Measurements from ENCODE around the gene CELA3A.

Gene CELA3A

DNA sequence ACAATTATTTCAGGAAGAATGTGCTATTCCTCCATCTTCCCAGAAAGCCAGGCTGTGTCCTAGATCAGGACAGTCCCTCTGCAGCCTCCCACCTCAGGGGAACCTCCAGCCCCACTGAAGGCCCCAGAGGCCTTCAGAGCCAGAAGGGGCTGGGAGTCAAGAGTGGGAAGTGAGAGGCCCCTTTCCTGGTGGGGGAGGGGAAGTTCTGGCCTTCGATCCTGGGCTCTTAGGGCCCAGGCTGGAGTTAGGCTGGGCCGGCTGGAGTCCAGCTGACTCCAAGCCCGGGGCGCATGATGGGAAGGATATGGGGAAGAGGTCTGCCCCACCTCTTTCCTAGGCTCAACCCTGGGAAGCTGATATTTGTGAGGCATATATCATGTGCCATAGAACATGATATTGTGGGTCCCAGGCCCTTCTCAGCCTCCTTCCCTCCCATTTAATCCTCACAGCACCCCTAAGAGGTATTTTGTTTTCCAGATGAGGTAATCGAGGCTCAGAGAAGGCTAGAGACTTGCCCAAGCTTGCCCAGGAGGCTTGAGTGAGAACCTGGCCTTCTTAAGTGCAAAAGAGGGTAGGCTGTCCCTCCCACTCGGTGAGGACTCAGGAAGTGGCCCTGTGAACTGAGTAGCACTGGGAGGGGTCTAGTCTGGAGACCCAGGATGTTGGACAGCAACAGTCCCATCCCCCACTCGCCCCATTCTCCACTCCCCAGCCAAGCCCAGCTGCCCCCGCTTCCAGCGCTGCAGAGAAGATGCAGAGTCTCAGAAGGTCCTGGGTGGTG is 45.8 kb upstream of the CELA3A start:
- TF ChIP-seq, protein P1, sequence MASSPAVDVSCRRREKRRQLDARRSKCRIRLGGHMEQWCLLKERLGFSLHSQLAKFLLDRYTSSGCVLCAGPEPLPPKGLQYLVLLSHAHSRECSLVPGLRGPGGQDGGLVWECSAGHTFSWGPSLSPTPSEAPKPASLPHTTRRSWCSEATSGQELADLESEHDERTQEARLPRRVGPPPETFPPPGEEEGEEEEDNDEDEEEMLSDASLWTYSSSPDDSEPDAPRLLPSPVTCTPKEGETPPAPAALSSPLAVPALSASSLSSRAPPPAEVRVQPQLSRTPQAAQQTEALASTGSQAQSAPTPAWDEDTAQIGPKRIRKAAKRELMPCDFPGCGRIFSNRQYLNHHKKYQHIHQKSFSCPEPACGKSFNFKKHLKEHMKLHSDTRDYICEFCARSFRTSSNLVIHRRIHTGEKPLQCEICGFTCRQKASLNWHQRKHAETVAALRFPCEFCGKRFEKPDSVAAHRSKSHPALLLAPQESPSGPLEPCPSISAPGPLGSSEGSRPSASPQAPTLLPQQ (tag by site-specific recombination; IDR thresholded peaks at IDR 0.05): peak; percentile 87
- TF ChIP-seq ZNF140 (tag by site-specific recombination; IDR thresholded peaks at IDR 0.05) (no peak), ZFP69B (tag by site-specific recombination; IDR thresholded peaks at IDR 0.05) (0 out of 2 replicates have a peak, but pooled peaks have one; percentile 54), FEZF1 (tag by site-specific recombination; IDR thresholded peaks at IDR 0.05) (no peak), ZBTB1 (tag by site-specific recombination; IDR thresholded peaks at IDR 0.05) (no peak), SP7 (tag by site-specific recombination; IDR thresholded peaks at IDR 0.05) (0 out of 2 replicates have a peak, but pooled peaks have one; percentile 22), ZNF629 (tag by site-specific recombination; IDR thresholded peaks at IDR 0.05) (0 out of 2 replicates have a peak, but pooled peaks have one; percentile 19), ZFP3 (tag by site-specific recombination; IDR thresholded peaks at IDR 0.05; ENCODE audit: low read depth) (no peak)
- TF ChIP-seq, protein P2, sequence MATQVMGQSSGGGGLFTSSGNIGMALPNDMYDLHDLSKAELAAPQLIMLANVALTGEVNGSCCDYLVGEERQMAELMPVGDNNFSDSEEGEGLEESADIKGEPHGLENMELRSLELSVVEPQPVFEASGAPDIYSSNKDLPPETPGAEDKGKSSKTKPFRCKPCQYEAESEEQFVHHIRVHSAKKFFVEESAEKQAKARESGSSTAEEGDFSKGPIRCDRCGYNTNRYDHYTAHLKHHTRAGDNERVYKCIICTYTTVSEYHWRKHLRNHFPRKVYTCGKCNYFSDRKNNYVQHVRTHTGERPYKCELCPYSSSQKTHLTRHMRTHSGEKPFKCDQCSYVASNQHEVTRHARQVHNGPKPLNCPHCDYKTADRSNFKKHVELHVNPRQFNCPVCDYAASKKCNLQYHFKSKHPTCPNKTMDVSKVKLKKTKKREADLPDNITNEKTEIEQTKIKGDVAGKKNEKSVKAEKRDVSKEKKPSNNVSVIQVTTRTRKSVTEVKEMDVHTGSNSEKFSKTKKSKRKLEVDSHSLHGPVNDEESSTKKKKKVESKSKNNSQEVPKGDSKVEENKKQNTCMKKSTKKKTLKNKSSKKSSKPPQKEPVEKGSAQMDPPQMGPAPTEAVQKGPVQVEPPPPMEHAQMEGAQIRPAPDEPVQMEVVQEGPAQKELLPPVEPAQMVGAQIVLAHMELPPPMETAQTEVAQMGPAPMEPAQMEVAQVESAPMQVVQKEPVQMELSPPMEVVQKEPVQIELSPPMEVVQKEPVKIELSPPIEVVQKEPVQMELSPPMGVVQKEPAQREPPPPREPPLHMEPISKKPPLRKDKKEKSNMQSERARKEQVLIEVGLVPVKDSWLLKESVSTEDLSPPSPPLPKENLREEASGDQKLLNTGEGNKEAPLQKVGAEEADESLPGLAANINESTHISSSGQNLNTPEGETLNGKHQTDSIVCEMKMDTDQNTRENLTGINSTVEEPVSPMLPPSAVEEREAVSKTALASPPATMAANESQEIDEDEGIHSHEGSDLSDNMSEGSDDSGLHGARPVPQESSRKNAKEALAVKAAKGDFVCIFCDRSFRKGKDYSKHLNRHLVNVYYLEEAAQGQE (tag by site-specific recombination; IDR thresholded peaks at IDR 0.05): peak; percentile 66
- TF ChIP-seq, protein P3, sequence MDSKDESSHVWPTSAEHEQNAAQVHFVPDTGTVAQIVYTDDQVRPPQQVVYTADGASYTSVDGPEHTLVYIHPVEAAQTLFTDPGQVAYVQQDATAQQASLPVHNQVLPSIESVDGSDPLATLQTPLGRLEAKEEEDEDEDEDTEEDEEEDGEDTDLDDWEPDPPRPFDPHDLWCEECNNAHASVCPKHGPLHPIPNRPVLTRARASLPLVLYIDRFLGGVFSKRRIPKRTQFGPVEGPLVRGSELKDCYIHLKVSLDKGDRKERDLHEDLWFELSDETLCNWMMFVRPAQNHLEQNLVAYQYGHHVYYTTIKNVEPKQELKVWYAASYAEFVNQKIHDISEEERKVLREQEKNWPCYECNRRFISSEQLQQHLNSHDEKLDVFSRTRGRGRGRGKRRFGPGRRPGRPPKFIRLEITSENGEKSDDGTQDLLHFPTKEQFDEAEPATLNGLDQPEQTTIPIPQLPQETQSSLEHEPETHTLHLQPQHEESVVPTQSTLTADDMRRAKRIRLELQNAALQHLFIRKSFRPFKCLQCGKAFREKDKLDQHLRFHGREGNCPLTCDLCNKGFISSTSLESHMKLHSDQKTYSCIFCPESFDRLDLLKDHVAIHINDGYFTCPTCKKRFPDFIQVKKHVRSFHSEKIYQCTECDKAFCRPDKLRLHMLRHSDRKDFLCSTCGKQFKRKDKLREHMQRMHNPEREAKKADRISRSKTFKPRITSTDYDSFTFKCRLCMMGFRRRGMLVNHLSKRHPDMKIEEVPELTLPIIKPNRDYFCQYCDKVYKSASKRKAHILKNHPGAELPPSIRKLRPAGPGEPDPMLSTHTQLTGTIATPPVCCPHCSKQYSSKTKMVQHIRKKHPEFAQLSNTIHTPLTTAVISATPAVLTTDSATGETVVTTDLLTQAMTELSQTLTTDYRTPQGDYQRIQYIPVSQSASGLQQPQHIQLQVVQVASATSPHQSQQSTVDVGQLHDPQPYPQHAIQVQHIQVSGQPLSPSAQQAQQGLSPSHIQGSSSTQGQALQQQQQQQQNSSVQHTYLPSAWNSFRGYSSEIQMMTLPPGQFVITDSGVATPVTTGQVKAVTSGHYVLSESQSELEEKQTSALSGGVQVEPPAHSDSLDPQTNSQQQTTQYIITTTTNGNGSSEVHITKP (tag by site-specific recombination; IDR thresholded peaks at IDR 0.05): peak; percentile 74
- TF ChIP-seq, protein P4, sequence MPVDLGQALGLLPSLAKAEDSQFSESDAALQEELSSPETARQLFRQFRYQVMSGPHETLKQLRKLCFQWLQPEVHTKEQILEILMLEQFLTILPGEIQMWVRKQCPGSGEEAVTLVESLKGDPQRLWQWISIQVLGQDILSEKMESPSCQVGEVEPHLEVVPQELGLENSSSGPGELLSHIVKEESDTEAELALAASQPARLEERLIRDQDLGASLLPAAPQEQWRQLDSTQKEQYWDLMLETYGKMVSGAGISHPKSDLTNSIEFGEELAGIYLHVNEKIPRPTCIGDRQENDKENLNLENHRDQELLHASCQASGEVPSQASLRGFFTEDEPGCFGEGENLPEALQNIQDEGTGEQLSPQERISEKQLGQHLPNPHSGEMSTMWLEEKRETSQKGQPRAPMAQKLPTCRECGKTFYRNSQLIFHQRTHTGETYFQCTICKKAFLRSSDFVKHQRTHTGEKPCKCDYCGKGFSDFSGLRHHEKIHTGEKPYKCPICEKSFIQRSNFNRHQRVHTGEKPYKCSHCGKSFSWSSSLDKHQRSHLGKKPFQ (tag by site-specific recombination; IDR thresholded peaks at IDR 0.05): 0 out of 2 replicates have a peak, but pooled peaks have one; percentile 11
- TF ChIP-seq, protein P5, sequence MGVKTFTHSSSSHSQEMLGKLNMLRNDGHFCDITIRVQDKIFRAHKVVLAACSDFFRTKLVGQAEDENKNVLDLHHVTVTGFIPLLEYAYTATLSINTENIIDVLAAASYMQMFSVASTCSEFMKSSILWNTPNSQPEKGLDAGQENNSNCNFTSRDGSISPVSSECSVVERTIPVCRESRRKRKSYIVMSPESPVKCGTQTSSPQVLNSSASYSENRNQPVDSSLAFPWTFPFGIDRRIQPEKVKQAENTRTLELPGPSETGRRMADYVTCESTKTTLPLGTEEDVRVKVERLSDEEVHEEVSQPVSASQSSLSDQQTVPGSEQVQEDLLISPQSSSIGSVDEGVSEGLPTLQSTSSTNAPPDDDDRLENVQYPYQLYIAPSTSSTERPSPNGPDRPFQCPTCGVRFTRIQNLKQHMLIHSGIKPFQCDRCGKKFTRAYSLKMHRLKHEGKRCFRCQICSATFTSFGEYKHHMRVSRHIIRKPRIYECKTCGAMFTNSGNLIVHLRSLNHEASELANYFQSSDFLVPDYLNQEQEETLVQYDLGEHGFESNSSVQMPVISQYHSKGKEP (tag by site-specific recombination; IDR thresholded peaks at IDR 0.05): no peak
- no peak overlapping the region; the same call in 1 of the 2 replicates for H3K27ac ChIP-seq (ENCODE audit: extremely low read depth, low read depth, low read length)
- H3K36me3 ChIP-seq (ENCODE audit: control insufficient read depth in 2 of 2, insufficient read depth in 1 of 2, low read length in 2 of 2): no peaks in the 10 kb centered on the region
- H3K4me1 ChIP-seq (ENCODE audit: control insufficient read depth, insufficient read depth, low read length): peaks cover 6% of the 10 kb centered on the region; the same call in 1 of the 2 replicates
- no peak overlapping the region for H3K4me3 ChIP-seq (ENCODE audit: low read depth, low read length)
- POLR2A ChIA-PET: interaction anchor here (1.3 kb wide), 1 partner anchor 17 kb away, joined by 3 read pairs; no protein-coding TSS in a partner anchor
- H3K9me3 ChIP-seq (ENCODE audit: control insufficient read depth, insufficient read depth, low read depth, low read length): no peaks in the 10 kb centered on the region
- CTCF ChIA-PET: interaction anchor here (0.6 to 1.5 kb wide), 2 partner anchors 16 to 319 kb away, joined by 3 to 6 read pairs; no protein-coding TSS in a partner anchor

Measured in HEK293 (cell line).